Mesodermal cell (in vitro differentiated cells): ENCODE results near the gene RGS5.
A peak's percentile ranks its signal among the peaks of the same experiment; 100 is the strongest.

Experiments used
- H3K27ac ChIP-seq: 2 replicates; pipeline ENCODE4 v1.7.0; 2013; ENCODE audit warnings: mild to moderate bottlenecking, low read depth, low read length, moderate library complexity; ENCODE audit not compliant: severe bottlenecking
- H3K36me3 ChIP-seq: 2 replicates; pipeline ENCODE4 v1.7.1; 2013; ENCODE audit warnings: mild to moderate bottlenecking, low read length, moderate library complexity; ENCODE audit not compliant: control insufficient read depth, insufficient read depth
- H3K4me1 ChIP-seq: one replicate; pipeline ENCODE4 v1.7.1; 2013; ENCODE audit warnings: mild to moderate bottlenecking, low read length; ENCODE audit not compliant: insufficient read depth, control insufficient read depth, poor library complexity, severe bottlenecking
- H3K4me3 ChIP-seq: 2 replicates; pipeline ENCODE4 v1.7.0; 2013; ENCODE audit warnings: low read length, control low read depth, mild to moderate bottlenecking; ENCODE audit not compliant: insufficient read depth, poor library complexity, severe bottlenecking; ENCODE audit errors: extremely low read depth
- H3K9me3 ChIP-seq: 2 replicates; pipeline ENCODE4 v1.7.1; 2013; ENCODE audit warnings: mild to moderate bottlenecking, low read length, moderate library complexity; ENCODE audit not compliant: control insufficient read depth
- WGBS, 2 experiments: methylation state at CpG; one replicate each; pipeline ENCODE4 v1.1.5; 2013; ENCODE audit warnings: missing lambda C conversion rate in 2 of 2; ENCODE audit not compliant: insufficient coverage in 2 of 2; 5-methylcytosine and 5-hydroxymethylcytosine counted together

RGS5 gene

DNA sequence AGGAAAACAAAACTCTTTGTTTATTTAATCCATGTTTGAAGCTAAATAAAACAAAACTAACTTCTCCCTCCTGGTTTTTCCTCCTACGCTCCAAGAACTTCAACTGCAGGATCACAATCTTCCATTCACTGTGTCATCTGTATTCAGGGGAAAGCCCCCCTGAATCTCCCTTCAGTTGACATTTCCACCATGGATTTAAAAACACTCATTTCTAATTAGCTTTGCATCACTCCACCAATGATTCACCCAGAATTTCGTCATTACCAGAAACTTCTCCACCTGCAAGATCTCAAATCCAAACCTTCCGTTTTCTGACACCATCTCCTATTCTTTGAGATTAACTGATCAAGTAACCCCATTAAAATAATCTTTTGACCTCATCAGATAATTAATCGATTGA is 10.9 kb upstream of the RGS5 start:
- Histone ChIP-seq H3K4me1 (no peaks in the 10 kb centered on the region), H3K27ac (no peak overlapping the region), H3K36me3 (no peaks in the 10 kb centered on the region), H3K9me3 (no peaks in the 10 kb centered on the region), H3K4me3 (no peak overlapping the region)
- WGBS, 2 experiments = 85 to 91% methylated on average over 3 to 4 of the region's 4 CpGs

DNA sequence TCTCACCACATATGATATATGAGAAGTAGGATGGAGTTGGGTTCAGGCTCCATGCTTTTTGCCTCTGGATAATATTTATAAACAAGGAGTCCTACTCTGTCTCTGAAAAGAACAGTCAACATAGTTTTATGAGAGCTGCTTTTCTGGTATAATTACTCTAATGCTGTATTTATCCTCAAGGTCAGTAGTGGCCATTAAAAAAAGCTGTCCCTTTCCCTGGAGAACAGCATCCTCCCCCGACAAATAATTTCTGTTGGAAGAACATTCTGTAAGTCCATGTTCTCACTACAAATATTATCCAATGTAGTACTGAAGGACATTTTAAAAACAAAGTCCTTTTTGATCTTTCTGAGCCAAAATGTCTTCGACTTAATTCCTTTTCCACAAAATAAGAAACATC is 9.0 kb upstream of the RGS5 start:
- Histone ChIP-seq H3K9me3 (no peaks in the 10 kb centered on the region), H3K27ac (no peak overlapping the region), H3K4me1 (no peaks in the 10 kb centered on the region), H3K36me3 (no peaks in the 10 kb centered on the region), H3K4me3 (no peak overlapping the region)
- no CpG with 5 or more reads among the region's 2 CpGs for WGBS, 2 experiments

DNA sequence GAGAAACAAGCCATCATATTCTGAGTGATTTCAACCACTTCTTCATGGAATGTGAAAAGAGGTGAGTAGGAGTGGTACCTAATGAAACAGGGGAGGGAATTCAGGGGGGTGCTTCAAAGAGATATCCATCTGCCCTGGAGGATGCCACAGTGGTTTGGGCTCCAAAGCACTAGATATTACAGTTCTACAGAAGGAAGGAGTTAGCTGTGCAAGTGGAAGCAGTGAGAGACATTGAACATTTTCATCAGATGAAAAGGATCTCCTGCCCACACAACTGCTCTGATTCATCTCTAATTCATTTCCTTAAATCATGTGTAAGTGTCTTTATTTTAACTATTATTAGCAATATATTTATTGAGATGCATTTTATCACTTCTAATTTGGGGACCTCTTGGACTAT is 2.8 kb upstream of the RGS5 start:
- H3K27ac ChIP-seq = no peak overlapping the region
- no peaks in the 10 kb centered on the region for H3K36me3 ChIP-seq
- no peak overlapping the region for H3K4me3 ChIP-seq
- peaks cover 17% of the 10 kb centered on the region for H3K4me1 ChIP-seq
- H3K9me3 ChIP-seq = no peaks in the 10 kb centered on the region

DNA sequence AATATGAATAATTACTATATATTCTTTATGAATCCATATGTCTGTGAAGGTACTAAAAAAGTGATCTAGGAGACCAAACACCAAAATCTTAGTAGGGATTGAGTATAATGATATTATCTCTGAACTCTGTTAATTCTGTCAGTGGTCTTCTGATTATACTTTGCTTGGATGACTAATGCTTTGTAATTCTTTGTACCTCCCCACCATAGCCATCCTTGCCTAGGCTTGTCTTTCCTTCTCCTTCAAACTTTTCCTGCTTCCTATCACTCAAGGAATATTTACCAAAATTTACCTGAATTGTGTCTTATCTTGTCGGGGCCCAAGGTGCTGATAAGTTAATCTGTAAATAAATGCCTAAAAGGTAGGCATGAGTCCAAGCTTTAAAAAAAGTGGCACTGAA is 845 bp upstream of the RGS5 start:
- Histone ChIP-seq H3K36me3 (no peaks in the 10 kb centered on the region), H3K4me1 (peaks cover 19% of the 10 kb centered on the region), H3K27ac (peak overlapping the region; percentile 98), H3K9me3 (no peaks in the 10 kb centered on the region), H3K4me3 (peak overlapping the region; percentile 65)
- WGBS, 2 experiments = 100% methylated on average over 1 of the region's 1 CpG; no CpG with 5 or more reads in 1 of the 2 experiments

DNA sequence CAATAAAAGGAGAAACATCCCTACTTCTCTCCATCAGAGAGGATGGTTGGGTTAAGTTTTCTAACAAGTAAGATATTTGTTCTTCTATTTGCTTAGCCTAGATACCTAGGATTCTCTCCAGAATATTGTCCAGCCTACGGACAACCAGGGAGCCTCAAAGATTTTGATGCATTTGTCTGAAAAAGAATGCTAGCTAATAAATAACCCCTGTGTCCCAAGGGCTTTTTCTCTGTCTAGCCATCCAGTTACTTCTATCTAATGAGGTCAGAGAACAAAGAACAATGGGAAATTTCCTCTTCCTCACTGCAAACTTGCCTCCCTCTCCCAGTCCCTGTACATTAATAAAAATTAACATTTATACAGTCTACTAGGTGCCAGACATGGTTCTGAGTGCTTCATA is 810 bp downstream of the RGS5 start:
- peaks cover 32% of the 10 kb centered on the region for H3K4me1 ChIP-seq
- H3K27ac ChIP-seq = peak overlapping the region; percentile 98
- H3K9me3 ChIP-seq = no peaks in the 10 kb centered on the region
- no peaks in the 10 kb centered on the region for H3K36me3 ChIP-seq
- WGBS, 2 experiments = 83% methylated on average over 1 of the region's 1 CpG; no CpG with 5 or more reads in 1 of the 2 experiments
- H3K4me3 ChIP-seq = peak overlapping the region; percentile 65

DNA sequence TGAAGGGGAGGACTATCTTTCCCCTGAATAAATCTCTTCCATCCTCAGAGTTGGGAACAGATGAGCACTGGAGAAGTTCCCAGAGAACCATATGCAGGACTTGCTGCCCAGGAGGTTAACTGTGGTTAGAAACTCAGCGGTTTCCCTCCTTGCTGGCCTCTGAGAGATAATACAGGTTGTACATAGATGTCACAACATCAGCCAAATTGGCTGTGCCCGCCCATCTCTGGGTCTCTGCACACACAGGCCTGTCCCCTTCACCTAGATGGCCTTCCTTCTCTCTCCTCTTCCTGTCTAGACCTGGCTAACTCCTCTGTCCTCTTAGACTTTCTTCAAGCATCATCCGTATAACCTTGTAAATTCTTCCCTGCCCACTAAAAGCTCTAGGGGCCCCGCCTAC is 5.7 kb downstream of the RGS5 start:
- 82 to 100% methylated on average over 3 to 4 of the region's 4 CpGs for WGBS, 2 experiments
- H3K4me3 ChIP-seq = no peak overlapping the region
- peaks cover 31% of the 10 kb centered on the region for H3K4me1 ChIP-seq
- no peaks in the 10 kb centered on the region for H3K9me3 ChIP-seq
- peak overlapping the region; percentile 80 for H3K27ac ChIP-seq
- peaks cover 26% of the 10 kb centered on the region for H3K36me3 ChIP-seq

DNA sequence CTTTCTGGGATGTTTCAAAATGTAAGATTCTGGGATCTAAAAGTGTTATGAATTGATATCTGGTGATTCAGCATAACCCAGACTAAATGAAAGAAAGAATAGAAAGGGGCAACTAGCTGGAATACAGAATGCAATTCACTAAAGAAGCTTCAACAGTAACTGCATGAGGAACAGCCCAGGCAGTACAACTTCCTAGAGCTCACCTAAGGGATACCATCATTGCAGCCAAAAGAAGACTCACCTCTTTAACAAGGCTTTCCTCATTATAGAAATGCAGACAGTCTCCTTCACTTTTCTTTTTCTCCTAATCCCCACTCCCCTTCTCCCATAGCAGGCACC is 6.3 kb downstream of the RGS5 start:
- Histone ChIP-seq H3K9me3 (no peaks in the 10 kb centered on the region), H3K36me3 (peaks cover 32% of the 10 kb centered on the region), H3K4me1 (peaks cover 31% of the 10 kb centered on the region), H3K27ac (peak overlapping the region; percentile 80), H3K4me3 (no peak overlapping the region)

DNA sequence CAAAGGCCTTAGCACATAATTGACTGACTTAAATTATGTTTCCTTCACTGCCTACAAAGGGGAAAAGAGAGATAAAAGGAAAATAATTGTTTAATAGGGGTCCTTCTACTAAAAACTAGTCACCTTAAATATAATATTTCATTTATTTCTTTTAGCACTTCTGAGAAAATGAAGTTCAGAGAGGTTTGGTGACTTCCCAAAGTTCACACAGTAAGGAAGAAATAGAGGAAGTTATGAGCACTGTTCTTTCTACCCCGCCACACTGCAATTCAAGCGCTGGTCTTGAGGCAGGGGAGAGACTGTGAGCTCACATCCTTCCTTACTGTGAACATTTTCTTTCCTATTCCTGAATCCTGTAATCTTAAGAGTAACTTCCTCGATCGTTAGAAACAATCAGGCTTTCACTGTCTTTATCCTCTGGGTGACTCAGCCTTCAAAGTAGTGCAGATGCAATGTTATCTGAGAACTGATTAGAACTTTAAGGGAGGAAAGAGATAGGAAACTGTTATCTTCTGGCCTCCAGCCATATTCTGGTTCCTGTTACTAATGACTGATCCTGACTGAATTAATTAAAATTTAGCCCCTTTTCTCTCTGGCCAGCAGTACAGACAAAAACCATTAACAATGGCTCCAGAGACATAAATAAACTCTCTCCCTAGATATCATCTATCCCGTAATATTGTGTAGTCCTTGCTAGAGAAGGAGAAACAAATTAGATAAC is 6.8 kb downstream of the RGS5 start:
- Histone ChIP-seq H3K27ac (peak overlapping the region; percentile 80), H3K9me3 (no peaks in the 10 kb centered on the region), H3K36me3 (peaks cover 37% of the 10 kb centered on the region), H3K4me1 (peaks cover 31% of the 10 kb centered on the region), H3K4me3 (no peak overlapping the region)
- WGBS, 2 experiments = 10 to 42% methylated on average over 2 to 3 of the region's 5 CpGs

DNA sequence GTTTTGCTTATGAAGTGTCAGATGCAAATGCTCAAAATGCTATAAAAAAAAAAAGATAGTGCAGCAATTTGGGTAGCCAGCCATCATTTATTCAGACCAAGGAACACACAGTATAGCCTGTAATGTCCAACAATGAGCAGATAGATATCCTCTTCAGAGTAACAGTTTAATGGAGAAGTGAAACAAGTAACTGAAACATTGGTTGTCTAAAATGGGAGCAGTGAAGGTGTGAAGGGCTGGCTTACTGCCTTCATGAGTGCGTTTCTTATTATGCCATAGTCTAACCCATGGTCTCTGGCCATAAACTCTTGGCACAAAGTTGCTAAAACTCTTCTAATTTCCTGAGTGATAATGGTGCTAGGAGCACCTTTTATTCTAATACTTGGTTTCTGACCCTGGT is 11.4 kb downstream of the RGS5 start:
- Histone ChIP-seq H3K36me3 (peaks cover 80% of the 10 kb centered on the region), H3K9me3 (no peaks in the 10 kb centered on the region)
- WGBS, 2 experiments = 100% methylated on average over 1 of the region's 1 CpG; no CpG with 5 or more reads in 1 of the 2 experiments

DNA sequence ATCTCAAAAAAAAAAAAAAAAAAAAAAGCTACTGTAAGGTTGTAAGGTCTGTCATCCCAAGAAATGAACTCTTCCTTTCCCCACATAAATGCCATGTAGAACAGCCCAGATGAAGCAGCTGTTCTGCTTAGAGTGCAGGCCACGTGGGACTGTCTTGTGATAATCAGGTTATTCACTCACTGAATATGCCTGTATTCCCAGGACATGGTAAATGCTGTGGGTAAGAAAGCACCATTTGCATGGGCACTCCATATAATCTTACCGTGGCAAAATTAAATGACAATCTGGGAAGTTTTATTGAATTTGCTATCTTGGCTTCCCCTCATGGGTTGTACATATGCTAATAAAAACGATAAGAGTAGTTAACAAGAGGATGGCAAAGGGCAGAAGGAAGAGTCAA is 13.8 kb downstream of the RGS5 start:
- no peaks in the 10 kb centered on the region for H3K4me1 ChIP-seq
- H3K27ac ChIP-seq = no peak overlapping the region
- no peak overlapping the region for H3K4me3 ChIP-seq
- peaks cover 87% of the 10 kb centered on the region for H3K36me3 ChIP-seq
- WGBS, 2 experiments = 100% methylated on average over 1 of the region's 3 CpGs
- no peaks in the 10 kb centered on the region for H3K9me3 ChIP-seq

More for the DNA sequence above, 11.4 kb downstream of the RGS5 start:
- H3K27ac ChIP-seq = no peak overlapping the region
- H3K4me1 ChIP-seq = peaks cover 10% of the 10 kb centered on the region
- H3K4me3 ChIP-seq = no peak overlapping the region

DNA sequence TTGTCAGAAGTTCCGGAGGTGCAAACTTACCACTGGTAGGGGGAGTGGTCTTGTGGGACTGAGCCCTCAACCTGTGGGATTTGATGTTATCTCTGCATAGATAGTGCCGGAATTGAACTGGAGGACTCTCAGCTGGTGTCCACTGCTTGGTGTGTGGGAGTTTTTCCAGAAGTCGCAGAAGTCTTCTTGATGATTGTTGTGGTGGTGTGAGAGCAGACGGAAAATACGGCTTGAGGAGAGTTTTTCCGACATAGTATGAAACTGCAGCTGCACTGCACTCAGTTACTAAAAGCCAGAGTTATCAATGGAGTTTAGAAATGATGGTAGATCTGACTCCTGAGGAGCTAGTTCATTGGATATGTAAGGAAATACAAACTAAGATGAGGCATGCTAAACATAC is 14.9 kb downstream of the RGS5 start:
- Histone ChIP-seq H3K36me3 (peaks cover 86% of the 10 kb centered on the region), H3K9me3 (no peaks in the 10 kb centered on the region), H3K4me1 (no peaks in the 10 kb centered on the region), H3K27ac (no peak overlapping the region), H3K4me3 (no peak overlapping the region)
- 92 to 96% methylated on average over 6 of the region's 6 CpGs for WGBS, 2 experiments
